Kidney epithelial cell (primary cell): ENCODE data around the gene ANKRD13D. TPM values are rescaled to one million over a fixed set of nuclear protein-coding genes. Genes with fewer than 3 reads are reported as not detected.

Source experiments
- DNase-seq: peaks from one replicate; pipeline ENCODE4 v3.0.0-alpha.2; 2010; ENCODE audit warnings: low read depth
- H3K27me3 ChIP-seq: 2 replicates; pipeline ENCODE4 v1.6.0; 2011; ENCODE audit warnings: low read length; ENCODE audit not compliant: control insufficient read depth, insufficient read depth
- H3K36me3 ChIP-seq: 2 replicates; pipeline ENCODE4 v1.5.1; 2011; ENCODE audit warnings: low read length; ENCODE audit not compliant: control insufficient read depth, insufficient read depth
- H3K4me3 ChIP-seq: 2 replicates; pipeline ENCODE4 v1.5.1; 2011; ENCODE audit warnings: low read depth, mild to moderate bottlenecking, control low read depth, low read length
- total RNA-seq: library from RNA; depleted of rRNA; stranded (reverse); fragments of >200 nt; gene quantifications from 2 replicates; pipeline ENCODE4 v1.2.3, GENCODE V29; 2015
- TF ChIP-seq, protein P1 (sequence below): IDR thresholded peaks from 2 replicates; pipeline ENCODE4 v1.5.1; 2011; ENCODE audit warnings: mild to moderate bottlenecking, moderate library complexity, low read length, control low read depth, inconsistent platforms; ENCODE audit not compliant: insufficient read depth, poor library complexity, severe bottlenecking

Gene ANKRD13D
- total RNA-seq, 1 donor from 2014 or later, result 48.5 TPM

DNA sequence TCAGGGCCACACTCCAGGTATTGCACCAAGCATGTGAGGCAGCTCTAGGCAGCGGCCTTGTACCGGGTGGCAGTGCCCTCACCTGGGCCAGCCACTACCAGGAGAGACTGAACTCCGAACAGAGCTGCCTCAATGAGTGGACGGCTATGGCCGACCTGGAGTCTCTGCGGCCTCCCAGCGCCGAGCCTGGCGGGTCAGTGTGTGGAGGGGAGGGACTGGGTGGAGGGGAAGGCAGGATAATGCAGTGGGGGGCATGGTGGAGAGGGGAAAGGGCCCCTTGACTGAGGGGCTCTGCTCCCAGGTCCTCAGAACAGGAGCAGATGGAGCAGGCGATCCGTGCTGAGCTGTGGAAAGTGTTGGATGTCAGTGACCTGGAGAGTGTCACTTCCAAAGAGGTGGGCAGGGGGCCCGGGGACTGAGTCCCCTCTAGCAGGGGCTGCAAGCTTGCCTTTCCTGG is 18.5 kb downstream of the ANKRD13D start:
- TF ChIP-seq, protein P1, sequence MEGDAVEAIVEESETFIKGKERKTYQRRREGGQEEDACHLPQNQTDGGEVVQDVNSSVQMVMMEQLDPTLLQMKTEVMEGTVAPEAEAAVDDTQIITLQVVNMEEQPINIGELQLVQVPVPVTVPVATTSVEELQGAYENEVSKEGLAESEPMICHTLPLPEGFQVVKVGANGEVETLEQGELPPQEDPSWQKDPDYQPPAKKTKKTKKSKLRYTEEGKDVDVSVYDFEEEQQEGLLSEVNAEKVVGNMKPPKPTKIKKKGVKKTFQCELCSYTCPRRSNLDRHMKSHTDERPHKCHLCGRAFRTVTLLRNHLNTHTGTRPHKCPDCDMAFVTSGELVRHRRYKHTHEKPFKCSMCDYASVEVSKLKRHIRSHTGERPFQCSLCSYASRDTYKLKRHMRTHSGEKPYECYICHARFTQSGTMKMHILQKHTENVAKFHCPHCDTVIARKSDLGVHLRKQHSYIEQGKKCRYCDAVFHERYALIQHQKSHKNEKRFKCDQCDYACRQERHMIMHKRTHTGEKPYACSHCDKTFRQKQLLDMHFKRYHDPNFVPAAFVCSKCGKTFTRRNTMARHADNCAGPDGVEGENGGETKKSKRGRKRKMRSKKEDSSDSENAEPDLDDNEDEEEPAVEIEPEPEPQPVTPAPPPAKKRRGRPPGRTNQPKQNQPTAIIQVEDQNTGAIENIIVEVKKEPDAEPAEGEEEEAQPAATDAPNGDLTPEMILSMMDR, result no peak
- no peaks in the 10 kb centered on the region for H3K36me3 ChIP-seq
- no peaks in the 10 kb centered on the region for H3K27me3 ChIP-seq
- DNase-seq, result no peak
- H3K4me3 ChIP-seq, result no peak overlapping the region

DNA sequence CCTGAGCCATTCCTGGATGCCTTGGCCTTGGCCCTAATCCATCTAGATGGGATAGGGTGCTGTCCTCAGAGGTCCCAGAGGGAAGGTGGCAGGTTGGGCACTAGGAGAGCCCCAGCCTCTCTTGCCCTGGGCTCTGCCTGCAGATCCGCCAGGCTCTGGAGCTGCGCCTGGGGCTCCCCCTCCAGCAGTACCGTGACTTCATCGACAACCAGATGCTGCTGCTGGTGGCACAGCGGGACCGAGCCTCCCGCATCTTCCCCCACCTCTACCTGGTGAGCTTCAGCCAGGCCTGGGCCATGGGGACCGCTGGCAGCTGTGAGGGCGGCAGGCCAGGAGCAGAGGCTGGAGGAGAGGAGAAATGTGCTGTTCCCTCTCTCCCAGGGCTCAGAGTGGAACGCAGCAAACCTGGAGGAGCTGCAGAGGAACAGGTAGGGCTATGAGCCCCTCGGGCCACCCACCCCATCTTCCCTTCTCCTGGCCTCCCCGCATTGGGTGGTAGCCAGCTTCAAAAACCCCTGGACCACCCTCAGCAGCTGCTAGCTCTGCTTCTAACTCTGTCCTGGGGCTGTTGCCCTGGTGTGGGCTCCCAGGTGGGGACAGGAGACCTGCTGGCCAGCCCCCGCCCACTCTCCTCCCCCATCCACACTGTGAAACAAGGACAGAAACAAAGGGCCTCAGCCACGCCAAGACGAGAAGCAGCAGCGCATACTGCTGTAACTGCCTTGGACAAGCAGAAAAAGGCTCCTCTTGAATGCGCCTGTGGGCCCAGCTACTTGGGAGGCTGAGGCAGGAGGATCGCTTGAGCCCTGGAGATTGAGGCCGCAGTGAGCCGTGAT is 19.1 kb downstream of the ANKRD13D start:
- Histone ChIP-seq H3K4me3 (no peak overlapping the region), H3K36me3 (no peaks in the 10 kb centered on the region), H3K27me3 (no peaks in the 10 kb centered on the region)
- TF ChIP-seq, protein P1, result no peak
- no peak for DNase-seq

DNA sequence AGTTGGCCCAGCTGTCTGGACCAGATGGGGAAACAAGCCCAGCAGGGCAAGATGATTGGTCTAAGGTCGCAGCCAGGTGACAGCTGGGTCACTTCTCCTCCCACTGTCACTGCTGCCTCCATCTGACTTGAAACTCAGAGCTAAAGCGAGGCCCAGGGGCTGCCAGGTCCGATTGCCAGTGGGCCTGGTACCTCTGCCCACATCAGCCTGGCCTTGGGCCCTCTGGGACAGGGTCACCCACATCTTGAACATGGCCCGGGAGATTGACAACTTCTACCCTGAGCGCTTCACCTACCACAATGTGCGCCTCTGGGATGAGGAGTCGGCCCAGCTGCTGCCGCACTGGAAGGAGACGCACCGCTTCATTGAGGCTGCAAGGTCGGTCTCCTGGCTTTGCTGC is 20.1 kb downstream of the ANKRD13D start:
- DNase-seq, result no peak
- Histone ChIP-seq H3K27me3 (no peaks in the 10 kb centered on the region), H3K4me3 (no peak overlapping the region), H3K36me3 (no peaks in the 10 kb centered on the region)
- TF ChIP-seq, protein P1, result no peak

DNA sequence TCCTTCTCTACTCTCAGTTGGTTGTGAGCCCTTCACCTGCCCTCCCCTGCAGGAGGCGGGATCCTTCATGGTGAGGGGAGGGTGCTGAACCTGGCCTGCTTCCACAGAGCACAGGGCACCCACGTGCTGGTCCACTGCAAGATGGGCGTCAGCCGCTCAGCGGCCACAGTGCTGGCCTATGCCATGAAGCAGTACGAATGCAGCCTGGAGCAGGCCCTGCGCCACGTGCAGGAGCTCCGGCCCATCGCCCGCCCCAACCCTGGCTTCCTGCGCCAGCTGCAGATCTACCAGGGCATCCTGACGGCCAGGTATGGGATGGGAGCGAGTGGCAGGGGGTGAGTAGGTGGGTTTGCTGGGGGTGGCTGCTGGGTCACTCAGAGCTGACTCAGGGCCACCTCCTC is 20.6 kb downstream of the ANKRD13D start:
- Histone ChIP-seq H3K4me3 (no peak overlapping the region), H3K36me3 (no peaks in the 10 kb centered on the region), H3K27me3 (no peaks in the 10 kb centered on the region)
- TF ChIP-seq, protein P1, result no peak
- no peak for DNase-seq

DNA sequence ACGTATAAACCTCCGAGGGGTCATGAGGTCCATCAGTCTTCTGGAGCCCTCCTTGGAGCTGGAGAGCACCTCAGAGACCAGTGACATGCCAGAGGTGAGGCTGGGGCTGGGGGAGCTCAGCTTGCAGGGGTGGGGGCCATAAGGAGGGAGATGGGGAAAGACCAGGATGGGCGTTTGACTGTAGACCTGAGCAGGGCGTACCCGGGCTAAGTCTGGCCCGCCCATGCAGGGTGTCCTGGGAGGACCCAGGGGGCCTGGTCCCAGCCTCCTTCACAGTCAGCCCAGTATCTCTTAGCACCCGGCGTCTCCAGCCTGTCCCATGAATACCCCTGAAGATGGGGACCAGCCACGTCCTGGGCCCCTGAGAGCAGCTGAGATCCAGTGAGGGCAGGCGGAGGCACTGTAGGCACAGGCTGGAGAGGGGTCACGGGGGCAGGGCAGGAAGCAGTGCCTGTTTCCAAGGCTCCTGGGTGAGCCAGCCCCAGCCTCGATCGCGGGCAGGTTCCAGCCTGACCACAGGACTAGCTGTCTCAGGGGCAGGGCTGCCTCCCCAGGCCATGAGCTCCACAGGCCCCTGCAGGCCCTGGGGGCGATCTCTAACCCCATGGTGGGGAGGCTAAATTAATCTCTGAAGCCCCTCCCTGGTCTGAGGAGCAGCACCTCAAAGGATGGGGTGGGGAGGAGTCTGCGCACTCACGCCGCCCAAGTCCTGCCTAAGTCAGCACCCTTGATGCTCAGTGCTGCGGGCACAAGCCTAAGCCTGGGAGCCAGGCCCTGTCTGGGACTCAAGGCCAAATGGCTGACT is 21.3 kb downstream of the ANKRD13D start:
- Histone ChIP-seq H3K27me3 (no peaks in the 10 kb centered on the region), H3K36me3 (no peaks in the 10 kb centered on the region), H3K4me3 (no peak overlapping the region)
- TF ChIP-seq, protein P1, result no peak
- no peak for DNase-seq
